NCI-H2029 (cell line): ENCODE data around the gene SYNGR1.
A peak's percentile ranks its signal among the peaks of the same experiment; 100 is the strongest.

Experiments
- DNase-seq: peaks from one replicate; lab custom pipeline; 2025; lab: John Stamatoyannopoulos, UW

SYNGR1 gene

DNA sequence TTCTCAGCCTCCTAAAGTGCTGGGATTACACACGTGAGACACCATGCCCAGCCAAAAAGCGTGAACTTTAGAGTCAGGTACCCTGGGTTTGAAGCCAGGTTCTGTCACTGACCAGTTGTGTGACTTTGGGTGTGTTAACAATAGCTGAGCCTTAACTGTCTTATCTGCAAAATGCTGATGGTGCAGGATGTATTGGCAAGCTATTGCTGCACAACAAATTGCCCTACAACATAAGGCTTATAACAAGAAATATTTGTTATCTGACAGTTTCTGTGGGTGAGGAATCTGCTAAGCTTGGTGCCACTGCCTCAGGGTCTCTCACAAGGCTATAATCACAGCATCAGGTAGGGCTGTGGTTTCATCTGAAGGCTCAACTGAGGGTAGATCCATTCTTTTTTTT is 21.9 kb downstream of the SYNGR1 start:
- DNase-seq, result no peak

- DNase-seq, result no peak
Observed at GRCh38 chr22:39374191-39374590, 24.4 kb downstream of the SYNGR1 start.

- no peak for DNase-seq
Observed at GRCh38 chr22:39374801-39375200, 25.0 kb downstream of the SYNGR1 start.

DNA sequence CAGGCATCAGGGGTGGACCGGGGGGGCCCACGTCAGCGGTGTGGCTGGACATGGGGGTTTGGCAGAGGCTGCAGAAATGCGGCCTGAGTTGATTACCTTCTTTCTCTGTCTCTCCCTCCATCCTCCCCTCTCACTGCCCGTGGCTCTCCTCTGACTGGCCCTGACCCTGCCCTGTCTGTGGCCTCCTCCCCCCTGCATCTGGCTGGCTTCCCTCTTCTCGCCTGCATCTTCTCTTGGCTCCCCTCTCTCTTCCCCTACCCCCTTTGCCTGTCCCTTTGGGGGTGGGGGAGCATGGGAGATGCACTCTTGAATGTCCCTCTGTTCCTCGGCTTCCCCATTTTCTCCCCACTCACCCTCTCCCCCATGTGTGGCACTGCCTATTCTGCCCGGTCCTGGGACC is 25.9 kb downstream of the SYNGR1 start:
- no peak for DNase-seq

DNA sequence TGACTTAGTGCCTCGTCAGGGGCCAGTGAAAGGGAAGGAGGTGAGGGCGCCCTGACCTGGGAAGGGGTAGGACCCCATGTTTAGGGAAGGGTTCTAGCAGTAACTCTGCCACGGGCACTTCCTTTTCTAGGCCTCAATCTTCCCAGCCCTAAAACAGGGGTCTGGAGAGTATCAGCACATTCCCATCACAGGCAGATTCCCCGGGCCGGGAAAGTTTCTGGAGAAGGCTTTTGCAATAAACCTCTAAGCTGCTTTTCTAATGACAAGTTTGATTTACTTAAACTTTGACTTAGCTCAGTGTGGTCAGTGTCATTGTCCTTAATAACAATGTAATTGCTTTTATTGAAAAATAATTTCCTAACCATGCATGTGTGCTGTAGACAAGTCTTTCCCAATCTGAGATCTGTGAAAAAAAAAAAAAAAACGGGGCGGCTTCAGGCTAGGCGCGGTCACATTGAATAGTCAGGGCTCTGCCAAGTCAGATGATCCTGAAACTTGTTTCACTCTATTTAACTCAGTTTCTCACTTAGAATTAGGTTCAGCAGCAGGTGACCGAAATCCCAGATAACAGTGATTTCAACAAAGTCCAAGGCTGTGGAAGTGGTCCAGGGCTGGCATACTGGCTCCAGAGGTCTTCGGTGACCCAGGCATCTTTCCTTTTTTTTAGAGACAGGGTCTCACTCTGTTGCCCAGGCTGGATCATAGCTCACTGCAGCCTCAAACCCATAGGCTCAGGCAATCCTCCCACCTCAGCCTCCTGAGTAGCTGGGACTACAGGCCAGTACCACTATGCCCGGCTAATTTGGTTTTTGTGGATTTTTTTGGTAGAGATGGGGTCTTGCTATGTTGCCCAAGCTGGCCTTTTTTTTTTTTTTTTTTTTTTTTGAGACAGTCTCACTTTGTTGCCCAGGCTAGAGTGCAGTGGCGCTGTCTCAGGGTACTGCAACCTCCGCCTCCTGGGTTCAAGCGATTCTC is 30.3 kb downstream of the SYNGR1 start:
- DNase-seq, result no peak

DNA sequence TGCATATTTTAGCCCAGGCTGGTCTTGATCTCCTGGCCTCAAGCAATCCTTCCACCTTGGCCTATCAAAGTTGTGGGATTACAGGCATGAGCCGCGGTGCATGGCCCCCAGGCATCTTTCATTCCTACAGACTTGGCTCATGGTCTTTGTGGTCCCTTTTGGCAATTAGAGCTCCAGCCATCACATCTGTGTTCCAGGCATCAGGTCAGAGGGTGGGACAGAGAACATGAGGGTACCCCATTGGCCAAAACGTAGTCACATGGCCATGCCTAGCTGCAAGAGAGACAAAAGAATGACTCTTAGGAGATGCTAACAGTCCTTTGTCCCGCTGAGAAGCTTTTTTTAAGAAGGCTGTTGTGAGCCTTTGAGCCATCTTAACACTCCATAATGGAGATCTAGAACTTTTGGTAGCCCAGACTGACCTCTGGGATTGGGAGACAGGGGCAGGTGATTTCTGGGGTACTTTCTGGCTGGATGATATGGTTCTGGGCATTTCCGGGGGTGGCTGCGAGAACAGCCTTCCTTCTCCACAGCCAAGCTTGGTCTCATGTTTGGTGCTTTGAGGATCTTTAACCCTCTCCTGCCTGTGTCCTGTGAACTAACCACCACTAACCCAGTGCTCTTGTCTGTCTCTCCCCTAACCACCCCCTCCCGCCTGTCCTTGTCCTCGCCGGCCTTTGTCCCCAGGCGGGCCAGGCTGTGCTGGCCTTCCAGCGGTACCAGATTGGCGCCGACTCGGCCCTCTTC is 31.4 kb downstream of the SYNGR1 start:
- no peak for DNase-seq

- no peak for DNase-seq
Observed at GRCh38 chr22:39381930-39382329, 32.1 kb downstream of the SYNGR1 start.

GRCh38 chr22:39382410-39382809 is 32.6 kb downstream of the SYNGR1 start:
- DNase-seq, result no peak

DNA sequence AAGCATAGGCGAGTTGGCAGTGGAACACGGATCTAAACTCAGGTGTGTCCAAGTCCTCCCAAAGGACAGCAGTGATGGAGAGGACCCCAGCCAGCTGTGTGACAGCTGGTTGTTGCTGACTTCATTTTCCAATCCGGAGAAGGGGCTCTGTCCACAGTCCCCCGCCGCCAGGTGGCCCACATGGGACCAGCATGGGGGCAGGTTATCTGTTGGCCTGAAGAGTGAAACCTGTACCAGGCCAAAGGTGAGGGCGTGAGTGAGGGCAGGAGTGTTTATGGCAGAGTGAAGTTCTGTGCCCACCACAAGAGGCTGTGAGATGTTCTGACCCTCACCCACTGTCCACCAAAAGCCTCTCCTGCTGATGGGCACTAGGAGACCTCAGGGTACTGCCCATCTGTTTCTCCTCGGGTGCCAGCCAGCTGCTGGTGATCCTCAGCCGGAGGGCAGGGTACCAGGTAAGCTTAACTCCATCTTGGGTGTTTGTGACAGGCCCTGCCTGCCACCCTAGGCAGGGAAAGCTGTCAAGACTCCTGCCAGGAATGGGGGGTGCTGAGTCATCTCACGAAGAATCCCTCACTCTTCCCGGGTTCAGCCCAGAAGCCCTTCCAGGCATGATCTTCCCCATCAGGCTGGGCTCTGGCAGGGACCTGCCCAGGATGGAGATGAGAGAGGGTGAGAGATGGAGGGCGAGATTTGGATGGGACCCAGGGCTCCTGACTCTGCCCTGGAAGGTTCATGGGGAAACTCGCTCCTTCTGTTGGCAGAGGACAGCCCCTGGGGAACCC is 34.2 kb downstream of the SYNGR1 start:
- no peak for DNase-seq

DNA sequence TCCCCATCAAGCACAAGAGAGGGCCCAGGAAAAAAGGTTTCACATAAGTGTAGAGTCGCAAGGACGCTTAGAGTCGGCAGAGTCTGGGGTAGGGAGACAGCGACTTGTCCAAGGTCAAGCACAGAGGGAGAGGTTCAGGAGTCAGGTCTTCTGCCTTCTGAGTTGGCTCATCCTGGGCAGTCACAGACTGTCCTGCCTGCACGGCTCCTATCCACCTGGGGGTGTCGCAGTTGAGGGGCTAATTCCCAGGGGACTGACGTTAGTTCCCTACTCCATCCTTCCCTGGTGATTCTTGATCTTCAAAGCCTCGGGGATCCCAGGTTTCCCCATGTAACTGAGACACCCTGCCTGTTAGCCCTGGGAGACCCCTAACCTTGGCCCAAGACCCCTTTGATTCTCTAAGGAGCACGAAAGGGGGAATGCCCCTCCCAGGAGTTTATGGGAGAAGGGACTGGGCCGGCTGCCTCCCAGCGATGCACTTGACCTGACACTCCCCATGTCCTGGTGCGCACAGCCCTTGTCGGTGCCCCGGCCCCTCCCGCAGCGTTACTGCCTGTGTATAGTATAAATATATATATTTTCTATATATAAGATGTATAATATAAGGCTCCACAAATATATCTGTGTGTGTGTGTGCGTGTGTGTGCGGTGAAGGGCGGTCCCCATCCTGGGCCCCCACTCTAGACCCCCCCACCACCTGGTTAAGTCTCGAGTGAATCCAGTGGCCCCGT is 35.1 kb downstream of the SYNGR1 start:
- DNase-seq, result no peak

DNA sequence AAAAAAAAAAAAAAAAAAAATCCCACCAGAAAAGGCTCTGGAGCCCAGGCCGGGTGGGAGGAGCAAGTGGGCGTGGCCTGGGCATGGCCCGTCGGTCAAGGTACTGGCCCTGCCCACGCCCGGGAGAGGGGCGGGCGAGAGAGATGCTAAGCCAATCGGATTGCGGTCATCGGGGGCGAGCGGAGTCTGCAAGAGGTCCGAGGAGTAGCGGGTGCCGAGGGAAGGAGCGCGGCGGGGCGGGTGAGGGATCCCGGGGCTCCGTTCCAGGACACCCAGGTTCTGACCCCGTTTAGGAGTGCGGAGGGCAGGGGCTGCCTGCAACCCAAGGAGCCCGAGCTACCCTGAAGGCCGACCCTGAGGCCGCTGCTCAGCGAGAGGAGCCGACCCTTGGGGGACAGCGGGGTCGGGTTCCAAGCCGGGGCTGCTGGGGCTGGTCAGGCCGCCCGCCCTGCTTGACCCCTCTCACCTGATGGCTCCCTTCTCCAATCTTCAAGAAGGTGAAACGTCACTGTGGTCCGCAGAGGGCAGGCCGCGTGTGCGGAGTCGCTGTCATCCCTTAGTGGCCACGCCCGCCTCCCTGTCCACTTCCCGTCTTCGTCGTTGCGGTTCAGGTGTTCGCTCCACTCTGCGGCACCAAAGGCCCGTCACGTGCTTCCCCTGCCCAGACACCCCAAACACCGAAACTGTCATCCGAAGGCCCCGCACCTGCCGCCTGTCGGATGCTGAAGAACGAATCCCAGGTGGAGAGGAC is 38.6 kb downstream of the SYNGR1 start:
- DNase-seq, result peak; percentile 51

GRCh38 chr22:39389420-39389819 is 39.6 kb downstream of the SYNGR1 start:
- DNase-seq, result no peak

GRCh38 chr22:39392341-39392948 is 42.7 kb downstream of the SYNGR1 start:
- DNase-seq, result no peak

DNA sequence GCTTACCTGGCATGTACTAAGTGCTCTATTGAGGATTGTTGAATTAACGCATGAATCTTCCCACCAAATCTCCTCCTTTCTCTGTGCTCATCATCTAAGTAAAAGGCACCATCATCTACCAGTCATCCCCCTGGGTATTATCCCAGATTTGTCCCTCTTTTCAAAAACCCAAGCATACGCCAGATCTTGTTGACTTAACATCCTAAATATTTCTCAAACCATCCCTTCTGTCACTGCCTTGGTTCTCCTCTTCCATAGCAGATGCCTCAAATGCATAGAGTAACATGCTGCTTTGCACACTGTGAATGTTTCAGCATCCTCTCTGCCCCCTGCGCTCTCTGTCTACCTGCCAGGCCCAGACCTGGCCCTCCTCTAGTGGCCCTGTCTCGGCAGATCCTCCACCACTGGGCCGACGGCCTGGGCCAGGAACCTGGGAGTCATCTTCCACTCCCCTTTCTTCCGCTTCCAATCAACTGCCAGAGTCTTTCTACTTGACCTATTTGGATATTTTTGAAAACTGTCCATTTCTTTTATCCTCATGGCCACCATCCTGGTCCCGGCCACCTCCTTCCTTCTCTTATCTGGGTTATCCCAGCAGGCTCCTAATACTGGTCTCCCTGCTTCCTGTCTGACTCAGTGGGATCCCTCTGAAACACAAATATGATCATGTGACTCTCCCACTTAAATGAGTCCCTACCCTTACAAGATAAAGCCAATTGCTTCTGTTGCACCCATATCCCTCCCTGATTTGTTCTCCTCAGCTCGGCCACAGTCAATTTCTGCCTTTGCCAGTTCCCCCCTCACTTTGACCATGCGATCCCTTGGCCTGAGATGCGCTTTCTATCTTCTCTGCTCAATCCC is 46.4 kb downstream of the SYNGR1 start:
- no peak for DNase-seq

GRCh38 chr22:39396797-39397195 is 47.0 kb downstream of the SYNGR1 start:
- DNase-seq, result no peak

- no peak for DNase-seq
Observed at GRCh38 chr22:39401301-39401631, 51.5 kb downstream of the SYNGR1 start.

GRCh38 chr22:39405346-39406085 is 55.7 kb downstream of the SYNGR1 start:
- no peak for DNase-seq

DNA sequence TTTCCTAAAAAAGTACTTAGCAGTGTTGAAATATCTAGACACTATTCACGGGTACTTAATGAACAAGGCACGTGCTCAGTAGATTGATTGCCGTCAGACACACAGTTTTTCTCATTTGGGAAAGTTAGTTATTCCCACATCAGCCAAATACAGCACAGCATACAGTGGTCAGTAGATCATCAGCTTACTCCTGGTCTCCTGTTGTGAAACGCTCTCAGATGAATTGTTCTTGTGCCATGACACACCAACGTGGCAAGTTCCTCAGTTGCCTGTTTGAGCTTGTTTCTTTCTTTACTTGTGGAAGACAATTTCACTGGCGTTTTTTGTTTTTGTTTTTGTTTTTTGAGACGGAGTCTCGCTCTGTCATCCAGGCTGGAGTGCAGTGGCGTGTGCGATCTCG is 58.4 kb downstream of the SYNGR1 start:
- DNase-seq, result no peak

DNA sequence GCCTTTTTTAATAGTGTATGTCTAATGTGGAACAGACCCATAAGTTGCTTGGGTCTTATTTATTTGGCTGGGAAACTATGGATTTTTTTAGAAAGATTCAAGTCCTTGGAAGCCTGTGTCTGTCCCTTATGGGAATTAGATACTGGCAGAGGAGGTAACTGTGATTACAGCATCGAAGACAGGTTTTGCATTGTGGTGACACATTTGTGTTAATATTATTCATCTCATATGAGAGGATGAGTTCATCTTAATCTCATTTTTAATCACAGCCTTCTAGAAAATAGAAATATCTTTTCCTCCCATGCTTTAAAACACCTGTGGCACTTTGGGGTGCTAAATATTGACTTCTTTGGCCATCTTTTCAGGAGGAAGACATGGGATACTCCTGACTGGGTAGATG is 59.0 kb downstream of the SYNGR1 start:
- DNase-seq, result no peak
